ENCODE data around the gene ROM1.
A peak's percentile ranks its signal among the peaks of the same experiment; 100 is the strongest.
"Not testable (repeated sequence)": the region's sequence is repeated elsewhere in the genome, so short reads cannot be mapped to it uniquely, and the experiment has no call there.

ROM1 gene, protein sequence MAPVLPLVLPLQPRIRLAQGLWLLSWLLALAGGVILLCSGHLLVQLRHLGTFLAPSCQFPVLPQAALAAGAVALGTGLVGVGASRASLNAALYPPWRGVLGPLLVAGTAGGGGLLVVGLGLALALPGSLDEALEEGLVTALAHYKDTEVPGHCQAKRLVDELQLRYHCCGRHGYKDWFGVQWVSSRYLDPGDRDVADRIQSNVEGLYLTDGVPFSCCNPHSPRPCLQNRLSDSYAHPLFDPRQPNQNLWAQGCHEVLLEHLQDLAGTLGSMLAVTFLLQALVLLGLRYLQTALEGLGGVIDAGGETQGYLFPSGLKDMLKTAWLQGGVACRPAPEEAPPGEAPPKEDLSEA

GRCh38 chr11:62612366-62613290 is at the start of gene ROM1, which contains the start of gene EML3:
ROM1 (plus strand) TSS chr11:62613257; CDS start chr11:62613282, 25 bp downstream.
EML3 (minus strand) TSS chr11:62612775; CDS start chr11:62612457, 318 bp downstream.
- DNase-seq (ENCODE audit: extremely low read depth in 1 of 2, low read depth in 1 of 2), result peak; percentile 76

DNA sequence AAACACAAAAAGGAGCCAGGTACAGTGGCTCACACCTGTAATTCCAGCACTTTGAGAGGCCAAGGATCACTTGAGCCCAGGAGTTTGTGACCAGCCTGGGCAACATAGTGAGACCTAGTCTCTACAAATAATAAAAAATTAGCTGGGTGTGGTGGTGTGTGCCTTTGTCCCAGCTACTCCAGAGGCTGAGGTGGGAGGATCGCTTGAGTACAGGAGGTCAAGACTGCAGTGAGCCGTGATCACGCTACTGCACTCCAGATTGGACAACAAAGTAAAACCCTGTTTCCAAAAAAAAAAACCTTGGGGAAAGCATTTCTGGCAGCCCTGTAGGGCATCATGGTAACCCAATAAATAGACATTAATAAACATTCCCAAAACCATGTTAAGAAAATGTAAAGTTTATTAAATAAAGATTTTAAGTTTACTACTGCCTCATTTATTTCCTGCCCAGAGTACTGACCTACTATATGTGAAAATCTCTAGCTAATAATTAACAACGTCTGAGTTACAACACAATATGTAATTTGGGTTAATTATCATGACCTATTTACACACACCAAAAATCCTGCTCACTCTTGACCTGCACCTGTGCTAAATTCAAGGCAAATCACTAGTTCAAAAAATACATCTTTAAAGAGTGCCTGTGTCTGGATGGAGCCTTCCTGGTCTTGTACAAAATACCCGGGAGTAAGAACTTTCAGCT is 47.8 kb upstream of the ROM1 start:
- DNase-seq (ENCODE audit: extremely low read depth in 1 of 2, low read depth in 1 of 2), result no peak

GRCh38 chr11:62566247-62566646 is 46.8 kb upstream of the ROM1 start:
- no peak for DNase-seq (ENCODE audit: extremely low read depth in 1 of 2, low read depth in 1 of 2)

GRCh38 chr11:62567018-62567633 is 45.9 kb upstream of the ROM1 start:
- no peak for DNase-seq (ENCODE audit: extremely low read depth in 1 of 2, low read depth in 1 of 2)

GRCh38 chr11:62569611-62570010 is 43.4 kb upstream of the ROM1 start:
- DNase-seq (ENCODE audit: extremely low read depth in 1 of 2, low read depth in 1 of 2), result no peak

DNA sequence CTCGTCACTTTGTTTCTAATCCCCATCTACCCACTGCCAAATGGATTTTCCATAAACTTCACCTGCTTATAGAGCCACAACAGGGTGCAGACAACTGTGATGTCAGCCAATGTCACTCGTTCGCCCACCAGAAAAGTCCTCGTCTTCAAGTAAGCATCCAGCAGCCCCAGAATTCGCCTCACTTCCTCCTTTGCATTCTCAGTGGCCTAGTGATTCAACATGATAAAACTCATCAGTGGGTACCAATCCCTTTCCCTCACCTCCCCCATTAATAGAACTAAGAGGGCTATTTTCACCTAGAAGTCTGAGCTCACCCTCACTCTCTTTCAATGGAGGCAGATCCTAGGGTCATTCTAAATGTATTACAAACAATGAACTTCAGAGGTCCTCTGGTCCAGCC is 42.2 kb upstream of the ROM1 start:
- not testable (repeated sequence) for DNase-seq (ENCODE audit: extremely low read depth in 1 of 2, low read depth in 1 of 2)

DNA sequence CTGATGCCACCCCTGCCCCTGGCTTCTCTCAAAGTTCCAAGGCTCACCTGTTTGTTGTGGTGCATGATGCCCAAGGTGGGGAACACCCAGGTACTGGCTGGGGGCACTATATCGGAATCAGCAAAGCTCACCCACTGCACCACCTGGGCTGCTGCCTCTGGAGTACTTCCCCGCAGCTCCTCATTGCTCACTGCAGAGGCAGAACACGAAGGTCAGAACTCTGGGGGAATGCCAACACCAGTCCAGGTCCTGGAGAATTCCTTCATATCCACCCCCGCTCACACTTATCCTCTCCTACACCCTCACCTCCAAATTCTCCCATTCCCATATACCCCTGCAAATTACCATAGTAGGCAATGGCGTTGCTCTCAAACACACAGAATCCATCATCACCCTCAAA is 41.6 kb upstream of the ROM1 start:
- not testable (repeated sequence) for DNase-seq (ENCODE audit: extremely low read depth in 1 of 2, low read depth in 1 of 2)

- no peak for DNase-seq (ENCODE audit: extremely low read depth in 1 of 2, low read depth in 1 of 2)
Observed at GRCh38 chr11:62572431-62572830, 40.6 kb upstream of the ROM1 start.

DNA sequence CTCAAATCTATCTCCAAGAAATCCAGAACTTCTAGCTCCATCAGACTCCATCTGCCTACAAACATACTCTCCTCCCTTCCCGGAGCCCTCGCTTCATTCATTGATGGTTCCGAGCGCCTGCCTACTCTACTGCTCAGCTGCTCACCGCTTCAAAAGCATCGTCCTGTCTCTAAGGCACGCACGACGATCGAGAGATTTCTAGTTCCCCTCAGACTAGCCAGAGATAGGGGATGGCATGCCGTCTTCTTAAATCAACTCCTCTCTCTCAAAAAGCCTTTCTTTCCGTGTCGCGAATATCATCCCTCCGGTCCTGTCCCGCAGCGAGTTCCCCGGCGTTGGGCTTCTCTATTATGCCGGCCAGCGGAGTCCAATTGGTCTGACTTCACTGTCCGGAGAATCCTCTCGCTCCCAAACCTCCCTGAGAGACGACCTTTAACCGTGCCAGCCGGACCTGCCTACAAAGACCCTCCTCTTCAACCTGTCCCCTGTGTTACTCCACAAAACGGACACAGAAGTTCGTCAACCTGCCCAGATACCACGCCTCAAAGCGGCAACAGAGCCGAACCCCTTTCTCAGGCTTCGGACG is 40.0 kb upstream of the ROM1 start:
- DNase-seq (ENCODE audit: extremely low read depth in 1 of 2, low read depth in 1 of 2), result no peak

DNA sequence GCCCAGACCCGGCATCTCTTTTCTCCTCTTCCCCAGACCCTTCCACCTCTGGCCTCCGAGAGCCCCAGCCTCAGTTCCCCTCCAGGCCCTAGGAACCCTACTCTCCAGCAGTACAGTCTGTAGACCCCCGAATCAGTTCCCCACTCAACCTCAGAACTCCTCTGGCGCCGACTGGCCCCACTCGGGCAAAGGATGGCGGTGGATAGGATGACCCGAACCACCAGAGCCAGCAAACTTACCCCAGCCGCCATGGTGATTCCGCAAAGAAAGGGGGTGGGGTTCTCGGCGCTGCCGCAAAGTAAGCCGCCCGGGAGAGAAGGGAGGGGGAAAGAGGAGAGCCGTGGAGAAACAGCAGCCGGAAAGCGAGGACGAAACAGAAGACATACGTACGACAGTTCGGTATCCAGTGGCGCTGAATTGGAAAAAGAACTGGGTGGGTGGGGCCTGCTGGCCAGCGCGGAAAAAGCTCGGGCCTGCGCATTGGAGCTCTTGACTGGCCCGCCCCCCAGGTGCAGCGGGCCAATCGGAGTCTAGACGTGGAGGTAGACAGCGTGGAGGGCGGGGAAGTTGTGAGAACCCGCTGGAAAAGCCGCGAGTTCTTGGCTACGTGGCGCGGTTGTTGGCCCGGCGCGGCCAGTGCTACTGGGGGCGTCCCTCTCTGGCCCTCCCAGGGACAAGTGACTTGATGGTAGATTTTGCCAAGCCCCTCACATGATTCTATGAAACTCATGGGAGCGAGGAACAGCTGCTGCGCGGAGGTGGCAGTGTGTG is 39.3 kb upstream of the ROM1 start, which contains the start of gene EEF1G:
EEF1G (minus strand) TSS at position 300 of the 771 bp plus-strand sequence; CDS start at position 251, 49 bp downstream.
- peak; percentile 96 to 99 for DNase-seq (ENCODE audit: extremely low read depth in 1 of 2, low read depth in 1 of 2)

DNA sequence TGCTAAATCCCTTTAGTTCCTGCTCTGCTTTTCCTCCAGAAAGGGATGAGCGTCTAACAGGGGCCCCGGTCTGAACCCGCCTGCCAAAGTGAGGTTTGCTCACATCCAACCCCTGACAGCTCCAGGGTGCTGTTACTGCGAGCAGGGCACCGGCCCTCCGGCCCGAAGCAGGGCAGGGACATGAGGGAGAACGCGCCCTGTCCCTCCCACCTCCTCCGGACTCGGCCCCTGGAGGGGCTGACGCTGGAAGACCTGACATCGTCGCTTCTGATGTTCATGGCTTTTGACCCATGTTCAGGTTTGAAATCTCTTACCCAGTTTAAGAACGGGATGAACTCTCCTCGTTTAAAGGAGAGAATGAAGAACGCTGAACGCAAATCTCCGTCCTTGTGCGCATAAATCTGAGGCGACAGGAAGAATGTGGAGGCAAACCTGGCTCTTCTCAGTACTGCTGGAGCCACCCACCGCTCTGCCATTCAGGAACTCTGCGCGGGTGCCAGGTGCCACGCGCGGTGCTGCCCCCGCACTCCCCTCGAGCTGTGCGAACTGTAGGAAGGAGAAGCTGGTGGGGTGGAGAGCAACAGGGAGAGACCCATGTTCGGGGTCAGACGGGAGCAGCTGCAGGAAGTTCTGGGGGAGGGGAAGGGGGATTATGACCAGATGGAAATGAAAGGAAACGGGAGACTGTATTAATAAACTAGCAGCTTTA is 38.5 kb upstream of the ROM1 start:
- no peak for DNase-seq (ENCODE audit: extremely low read depth in 1 of 2, low read depth in 1 of 2)

DNA sequence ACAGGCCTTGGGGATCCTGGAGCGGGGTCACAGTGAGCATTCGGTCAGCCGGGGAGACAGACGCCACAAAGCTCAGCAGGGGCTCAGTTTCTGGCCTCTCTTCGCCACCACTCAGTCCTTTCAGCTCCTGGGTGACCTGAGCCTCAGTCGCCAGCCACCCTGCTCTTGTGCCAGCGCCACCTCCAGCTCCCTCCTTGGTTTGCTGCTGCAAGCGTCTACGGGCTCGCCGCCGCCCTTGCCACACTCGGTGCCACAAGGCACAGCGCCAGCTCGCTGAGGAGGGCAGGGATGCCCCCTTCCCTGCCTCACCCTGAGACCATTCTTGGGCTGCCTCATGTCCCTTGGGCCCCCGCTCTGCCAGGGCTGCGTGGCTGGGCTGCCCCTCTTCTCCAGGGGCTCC is 37.9 kb upstream of the ROM1 start:
- no peak for DNase-seq (ENCODE audit: extremely low read depth in 1 of 2, low read depth in 1 of 2)

DNA sequence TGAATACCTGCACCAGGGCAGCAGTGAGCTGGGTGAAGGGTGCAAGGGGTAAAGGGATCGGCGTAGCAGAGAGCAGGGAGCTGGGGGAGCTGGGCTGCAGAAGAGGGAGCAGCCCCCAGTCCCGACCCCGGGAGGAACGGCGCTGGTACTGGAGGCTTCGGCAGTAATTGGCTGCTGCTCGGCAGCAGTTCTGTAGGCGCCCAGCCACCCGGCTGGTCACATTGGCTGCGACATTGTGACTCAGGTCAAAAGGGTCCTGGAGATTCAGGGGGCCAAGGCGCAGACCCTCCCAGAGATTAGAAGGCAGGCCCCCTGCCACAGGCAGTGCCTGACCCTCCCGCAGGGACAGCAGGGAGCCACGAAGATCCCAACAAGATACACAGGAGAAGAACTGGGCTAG is 37.2 kb upstream of the ROM1 start:
- no peak for DNase-seq (ENCODE audit: extremely low read depth in 1 of 2, low read depth in 1 of 2)

DNA sequence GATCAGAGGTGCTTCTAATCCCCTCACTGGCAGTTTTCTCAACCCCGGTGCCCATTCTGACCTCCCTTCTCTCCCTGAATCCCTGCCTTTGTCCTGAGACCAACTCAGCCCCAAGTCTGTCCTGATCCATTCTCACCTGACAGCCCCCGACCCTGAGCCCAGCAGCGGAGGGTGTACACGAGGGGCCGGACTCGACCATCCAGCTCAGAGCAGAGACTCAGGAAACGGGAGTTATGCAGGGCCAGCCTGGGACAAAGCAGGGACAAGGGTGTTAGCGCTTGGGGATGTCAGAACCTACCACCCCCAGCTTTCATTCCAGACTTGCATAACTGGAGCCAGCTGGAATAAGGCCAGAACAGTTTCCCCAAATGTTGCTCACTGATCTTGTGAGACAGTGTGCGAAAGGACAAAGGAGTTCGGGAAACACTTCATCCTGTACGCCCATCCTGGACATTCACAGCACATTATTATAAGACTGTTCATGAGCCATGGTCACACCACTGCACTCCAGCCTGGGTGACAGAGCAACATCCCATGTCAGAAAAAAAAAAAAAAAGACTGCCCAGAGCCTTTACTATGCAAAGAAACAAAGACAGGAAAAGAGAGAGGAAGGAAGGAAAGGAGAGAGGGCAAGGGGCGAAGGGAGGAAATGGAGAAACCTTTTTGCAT is 35.9 kb upstream of the ROM1 start:
- no peak for DNase-seq (ENCODE audit: extremely low read depth in 1 of 2, low read depth in 1 of 2)

GRCh38 chr11:62578541-62578940 is 34.5 kb upstream of the ROM1 start:
- DNase-seq (ENCODE audit: extremely low read depth in 1 of 2, low read depth in 1 of 2), result no peak

GRCh38 chr11:62579252-62579651 is 33.8 kb upstream of the ROM1 start:
- no peak for DNase-seq (ENCODE audit: extremely low read depth in 1 of 2, low read depth in 1 of 2)

DNA sequence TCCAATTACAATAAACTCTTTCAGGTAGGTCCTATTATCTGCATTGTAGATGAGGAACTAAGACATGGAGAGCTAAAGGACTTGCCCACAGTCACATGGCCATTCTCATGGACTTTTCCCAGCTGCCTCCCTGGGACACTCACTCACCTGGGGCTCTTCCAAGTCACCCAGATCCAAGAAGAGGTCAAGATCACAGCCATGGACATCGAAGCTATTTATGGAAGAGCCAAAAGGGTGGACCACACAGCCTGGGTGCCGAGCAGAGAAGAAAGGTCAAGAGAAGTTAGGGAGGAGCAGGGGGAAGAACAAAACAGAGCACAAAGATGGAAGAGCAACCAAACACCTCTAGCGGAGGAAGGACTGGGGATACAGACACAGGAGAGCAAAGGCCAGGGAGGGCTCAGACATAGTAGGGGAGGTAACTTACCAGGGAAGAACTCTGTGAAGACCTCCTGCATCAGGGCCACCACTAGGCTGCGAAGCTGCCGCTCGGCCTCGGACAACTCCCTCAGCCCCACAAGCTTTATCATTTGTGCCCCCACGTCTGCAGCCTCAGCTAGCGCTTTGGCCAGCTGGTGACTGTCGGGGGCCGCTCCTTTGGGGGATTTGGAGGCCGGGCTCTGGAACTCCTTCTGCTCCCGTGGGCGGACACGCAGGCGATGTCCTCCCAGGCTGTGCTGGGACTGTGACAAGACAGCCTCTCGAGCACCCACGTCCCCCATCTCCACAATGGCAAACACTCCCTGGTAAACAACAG is 31.9 kb upstream of the ROM1 start:
- DNase-seq (ENCODE audit: extremely low read depth in 1 of 2, low read depth in 1 of 2), result no peak

DNA sequence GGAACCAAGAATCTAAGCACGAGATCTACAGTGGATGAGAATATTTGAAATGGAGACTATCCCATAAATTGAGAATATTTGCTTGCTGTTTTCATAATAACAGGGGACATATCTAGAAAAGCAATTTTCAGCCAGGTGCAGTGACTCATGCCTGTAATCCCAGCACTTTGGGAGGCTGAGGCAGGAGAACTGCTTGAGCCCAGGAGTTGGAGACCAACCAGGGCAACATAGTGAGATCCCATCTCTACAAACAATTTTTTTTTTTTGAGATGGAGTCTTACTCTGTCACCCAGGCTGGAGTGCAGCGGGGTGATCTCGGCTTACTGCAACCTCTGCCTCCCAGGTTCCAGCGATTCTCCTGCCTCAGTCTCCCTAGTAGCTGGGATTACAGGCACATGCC is 31.3 kb upstream of the ROM1 start:
- DNase-seq (ENCODE audit: extremely low read depth in 1 of 2, low read depth in 1 of 2), result not testable (repeated sequence)

Measured in stimulated activated CD8-positive, alpha-beta memory T cell treated with anti-CD3 and anti-CD28 coated beads, Interleukin-7, amount 100 ng/mL, for 48 hours (primary cell).